Tongue (tissue), 2 donors: ENCODE measurements around the gene KCNIP3. TPM values are rescaled to one million over a fixed set of nuclear protein-coding genes. Genes with fewer than 3 reads are reported as not detected.

Experiments
- DNase-seq: peaks from one replicate; pipeline ENCODE4 v3.0.0-alpha.2; 2015
- total RNA-seq: library from RNA; depleted of rRNA; stranded (reverse); fragments of >200 nt; gene quantifications from one replicate; pipeline ENCODE4 v1.2.3, GENCODE V29; 2014

KCNIP3 gene
- total RNA-seq, 1 donor from 2014 or later: 8.8 TPM

DNA sequence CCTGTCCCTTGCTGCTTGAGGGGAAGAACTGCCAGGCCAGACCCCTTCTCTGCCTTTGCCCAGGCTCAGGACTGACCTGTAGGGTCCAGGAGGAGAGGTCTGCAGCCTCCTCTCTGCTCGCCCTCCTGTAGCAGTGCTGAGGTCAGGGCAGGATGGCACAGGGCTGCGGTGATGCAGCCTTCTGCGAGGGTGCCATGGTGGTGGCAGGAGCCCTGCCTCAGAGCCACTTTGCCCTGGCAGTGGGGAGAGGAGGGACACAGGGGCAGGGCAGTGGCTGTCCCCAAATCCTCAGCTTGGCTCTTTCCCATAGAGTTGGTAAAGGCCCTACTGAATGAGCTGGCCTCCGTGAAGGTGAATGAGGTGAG, 22.0 kb upstream of the KCNIP3 start:
- no peak for DNase-seq

DNA sequence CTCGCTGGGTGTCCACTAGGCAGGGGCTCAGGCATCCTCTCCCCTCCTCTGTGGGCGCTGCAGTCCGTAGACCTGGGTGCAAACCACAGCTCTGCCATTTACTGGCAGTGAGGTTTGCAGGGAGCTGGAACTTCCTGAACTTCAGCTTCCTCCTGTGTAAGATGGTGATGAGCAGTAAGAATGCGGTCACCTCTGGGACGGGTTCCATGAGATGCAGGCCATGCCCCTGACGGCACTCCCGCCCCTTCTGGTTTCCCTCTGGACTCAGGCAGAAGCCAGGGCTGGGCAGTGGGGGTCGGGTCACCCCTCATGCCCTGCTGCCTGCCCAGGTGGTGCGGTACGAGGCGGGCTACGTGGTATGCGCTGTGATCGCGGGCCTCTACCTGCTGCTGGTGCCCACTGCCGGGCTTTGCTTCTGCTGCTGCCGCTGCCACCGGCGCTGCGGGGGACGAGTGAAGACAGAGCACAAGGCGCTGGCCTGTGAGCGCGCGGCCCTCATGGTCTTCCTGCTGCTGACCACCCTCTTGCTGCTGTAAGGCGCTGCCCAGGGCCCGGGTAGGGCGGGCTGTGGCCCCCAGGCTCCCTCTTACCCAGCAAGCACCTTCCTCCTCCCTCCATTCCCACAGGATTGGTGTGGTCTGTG, 21.4 kb upstream of the KCNIP3 start:
- no peak for DNase-seq

DNA sequence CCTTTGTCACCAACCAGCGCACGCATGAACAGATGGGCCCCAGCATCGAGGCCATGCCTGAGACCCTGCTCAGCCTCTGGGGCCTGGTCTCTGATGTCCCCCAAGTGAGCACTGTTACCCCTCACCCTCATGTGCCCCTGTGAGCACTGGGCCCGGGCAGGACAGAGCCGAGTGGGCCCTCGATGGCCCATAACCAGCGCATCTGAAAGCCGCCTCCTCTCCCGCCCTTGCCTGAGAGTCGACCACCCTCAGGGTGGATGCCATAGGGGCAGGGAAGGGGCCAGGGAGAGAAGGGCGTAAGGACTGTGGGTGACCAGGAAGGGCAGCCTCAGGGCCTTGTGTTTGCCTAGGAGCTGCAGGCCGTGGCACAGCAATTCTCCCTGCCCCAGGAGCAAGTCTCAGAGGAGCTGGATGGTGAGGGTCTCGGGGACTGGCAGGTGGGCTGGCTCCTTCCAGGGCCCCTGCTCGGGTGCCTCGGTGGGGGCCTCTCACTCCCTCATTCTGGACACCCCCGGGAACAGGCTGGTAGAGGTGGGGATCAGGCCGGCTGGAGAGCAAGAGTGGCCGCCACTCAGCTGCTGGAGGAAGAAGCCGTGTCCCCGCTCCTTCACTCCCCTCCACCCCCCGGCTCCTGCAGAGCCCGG, 20.8 kb upstream of the KCNIP3 start:
- DNase-seq: no peak

DNA sequence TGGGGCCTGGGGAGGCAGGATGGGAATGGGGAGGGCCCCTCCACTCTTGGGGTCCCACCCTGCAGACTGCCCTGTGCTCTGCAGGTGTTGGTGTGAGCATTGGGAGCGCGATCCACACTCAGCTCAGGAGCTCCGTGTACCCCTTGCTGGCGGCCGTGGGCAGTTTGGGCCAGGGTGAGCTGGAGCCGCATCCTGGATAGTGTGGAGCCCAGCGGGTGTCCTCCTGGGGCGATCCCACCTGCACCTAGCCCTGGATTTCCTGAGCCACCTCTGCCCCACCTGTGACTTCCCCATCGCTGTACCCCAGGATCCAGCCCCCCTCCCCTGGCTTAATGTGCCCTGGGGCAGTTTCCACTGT, 20.3 kb upstream of the KCNIP3 start:
- DNase-seq: no peak

DNA sequence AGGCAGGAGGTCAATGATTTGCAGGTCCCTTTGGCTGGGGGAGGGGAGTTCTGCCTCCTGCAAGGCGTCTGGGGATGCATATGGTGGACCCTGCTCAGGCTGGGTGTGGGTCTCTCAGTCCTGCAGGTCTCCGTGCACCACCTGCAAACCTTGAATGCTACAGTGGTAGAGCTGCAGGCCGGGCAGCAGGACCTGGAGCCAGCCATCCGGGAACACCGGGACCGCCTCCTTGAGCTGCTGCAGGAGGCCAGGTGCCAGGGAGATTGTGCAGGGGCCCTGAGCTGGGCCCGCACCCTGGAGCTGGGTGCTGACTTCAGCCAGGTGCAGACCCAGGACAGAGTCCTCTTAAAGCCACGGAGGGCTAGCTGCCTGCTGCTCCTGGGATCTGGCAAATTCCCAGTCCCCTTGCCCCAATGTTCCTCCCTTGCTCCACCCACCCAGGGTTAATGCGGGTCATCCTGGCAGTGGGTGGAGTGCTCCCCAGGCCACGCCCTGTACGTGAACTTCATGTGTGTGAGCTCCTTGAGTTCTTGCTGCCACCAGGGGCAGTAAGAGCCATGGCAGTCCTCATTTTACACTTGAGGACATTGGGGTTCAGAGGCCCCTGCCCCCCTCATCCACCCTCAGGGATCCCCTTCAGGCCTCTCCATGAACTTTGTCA, 19.8 kb upstream of the KCNIP3 start:
- no peak for DNase-seq

DNA sequence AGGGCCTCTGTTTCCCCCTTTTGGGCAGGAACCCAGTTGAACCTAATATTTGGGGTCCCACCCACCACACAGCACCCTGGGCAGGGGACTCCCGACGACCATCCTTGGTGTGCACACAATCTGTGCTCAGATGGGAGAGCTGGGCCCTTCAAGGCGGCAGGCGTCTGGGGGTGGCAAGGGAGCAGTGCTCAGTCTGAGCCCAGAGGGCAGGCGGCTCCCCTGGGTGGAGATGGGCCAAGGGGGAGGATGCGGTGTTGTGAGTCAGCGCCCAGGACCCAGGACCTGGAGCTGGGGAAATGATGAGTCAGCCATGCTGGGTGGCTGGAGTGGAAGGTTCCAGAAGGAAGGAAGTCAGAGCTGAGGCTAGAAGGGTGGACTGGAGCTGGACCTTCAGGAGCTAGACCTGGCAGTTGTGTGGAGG, 19.1 kb upstream of the KCNIP3 start:
- no peak for DNase-seq

DNA sequence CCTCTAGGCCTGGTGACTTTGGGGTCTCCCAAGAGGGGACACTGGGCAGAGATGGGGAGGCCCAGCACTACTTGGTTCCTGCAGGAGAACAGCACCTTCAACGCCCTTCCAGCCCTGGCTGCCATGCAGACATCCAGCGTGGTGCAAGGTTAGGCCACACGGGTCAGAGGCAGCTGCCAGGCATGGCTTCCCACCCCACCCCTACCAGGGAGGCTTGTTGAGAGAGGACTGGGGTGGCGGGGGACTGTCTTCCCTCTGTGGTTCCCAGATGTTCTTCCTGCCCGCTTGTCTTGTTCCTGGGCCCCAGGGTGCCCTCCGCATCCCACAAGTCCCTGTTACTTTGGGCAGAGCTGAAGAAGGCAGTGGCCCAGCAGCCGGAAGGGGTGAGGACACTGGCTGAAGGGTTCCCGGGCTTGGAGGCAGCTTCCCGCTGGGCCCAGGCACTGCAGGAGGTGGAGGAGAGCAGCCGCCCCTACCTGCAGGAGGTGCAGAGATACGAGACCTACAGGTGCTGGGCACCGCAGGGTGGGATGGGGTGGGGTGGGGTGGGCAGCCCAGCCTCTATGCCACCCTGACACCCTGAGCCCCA, 18.4 kb upstream of the KCNIP3 start:
- no peak for DNase-seq

DNA sequence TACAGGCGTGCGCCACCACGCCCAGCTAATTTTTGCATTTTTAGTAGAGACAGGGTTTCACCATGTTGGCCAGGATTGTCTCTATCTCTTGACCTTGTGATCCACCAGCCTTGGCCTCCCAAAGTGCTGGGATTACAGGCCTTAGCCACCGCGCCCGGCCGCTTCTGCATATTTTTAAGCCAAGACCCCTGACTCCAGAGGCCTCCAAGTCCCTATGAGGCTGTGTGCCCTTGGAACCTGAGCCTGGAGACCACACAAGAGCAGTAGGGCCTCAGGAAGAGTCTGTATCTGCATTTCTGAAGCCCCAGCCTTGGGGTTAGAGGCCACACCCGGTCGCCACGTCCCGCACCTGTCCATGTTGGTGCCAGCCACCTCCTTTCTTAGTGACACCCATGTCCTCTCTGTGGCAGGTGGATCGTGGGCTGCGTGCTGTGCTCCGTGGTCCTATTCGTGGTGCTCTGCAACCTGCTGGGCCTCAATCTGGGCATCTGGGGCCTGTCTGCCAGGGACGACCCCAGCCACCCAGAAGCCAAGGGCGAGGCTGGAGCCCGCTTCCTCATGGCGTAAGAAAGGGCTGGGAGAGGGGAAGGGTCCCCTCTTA, 17.6 kb upstream of the KCNIP3 start:
- no peak for DNase-seq

DNA sequence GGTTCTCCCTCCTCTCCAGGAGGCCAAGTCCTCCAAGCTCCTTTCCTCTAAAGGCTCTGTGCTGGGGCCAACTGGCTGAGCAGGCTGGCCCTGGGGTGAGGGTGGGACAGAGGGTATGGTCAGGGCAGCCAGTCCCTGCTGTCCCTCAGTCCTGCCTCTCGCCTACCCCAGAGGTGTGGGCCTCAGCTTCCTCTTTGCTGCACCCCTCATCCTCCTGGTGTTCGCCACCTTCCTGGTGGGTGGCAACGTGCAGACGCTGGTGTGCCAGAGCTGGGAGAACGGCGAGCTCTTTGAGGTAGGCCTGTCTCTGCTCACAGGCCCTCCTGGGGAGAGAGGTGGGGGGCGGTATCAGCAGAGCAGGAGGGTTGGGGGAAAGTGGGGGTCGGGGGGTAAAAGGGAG, 16.1 kb upstream of the KCNIP3 start:
- DNase-seq: no peak

DNA sequence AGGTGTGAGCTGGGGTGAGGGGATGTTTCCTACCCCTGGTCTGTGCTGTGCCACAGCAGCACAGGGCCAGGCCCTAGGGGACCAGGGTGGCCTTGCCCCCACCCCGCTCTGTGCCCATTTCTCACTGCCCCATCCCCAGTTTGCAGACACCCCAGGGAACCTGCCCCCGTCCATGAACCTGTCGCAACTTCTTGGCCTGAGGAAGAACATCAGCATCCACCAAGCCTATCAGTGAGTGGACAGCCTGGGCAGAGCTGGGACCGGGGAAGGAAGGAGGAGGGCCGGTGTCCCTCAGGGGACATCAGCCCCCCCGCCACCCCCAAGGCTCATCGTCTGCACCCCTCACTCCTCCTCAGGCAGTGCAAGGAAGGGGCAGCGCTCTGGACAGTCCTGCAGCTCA, 15.4 kb upstream of the KCNIP3 start:
- no peak for DNase-seq

DNA sequence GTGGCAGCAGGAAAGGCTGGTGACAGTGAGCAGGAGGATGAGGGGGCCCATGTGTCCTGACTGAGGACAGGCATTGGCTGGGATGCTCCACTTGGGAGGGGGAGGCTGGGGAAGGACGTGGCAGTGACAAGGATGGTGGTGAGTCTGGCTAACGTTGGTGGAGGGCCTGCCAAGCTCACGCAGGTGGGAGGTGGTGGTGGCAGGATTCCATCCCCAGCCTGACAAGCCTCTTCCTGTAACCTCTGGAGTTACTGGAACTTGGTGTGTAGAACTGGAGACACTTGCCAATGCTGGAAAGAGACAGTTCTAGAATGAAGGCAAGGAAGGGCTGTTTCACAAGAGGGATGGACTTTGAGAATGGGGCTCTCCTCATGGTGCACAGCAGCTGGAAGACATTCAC, 14.7 kb upstream of the KCNIP3 start:
- no peak for DNase-seq

DNA sequence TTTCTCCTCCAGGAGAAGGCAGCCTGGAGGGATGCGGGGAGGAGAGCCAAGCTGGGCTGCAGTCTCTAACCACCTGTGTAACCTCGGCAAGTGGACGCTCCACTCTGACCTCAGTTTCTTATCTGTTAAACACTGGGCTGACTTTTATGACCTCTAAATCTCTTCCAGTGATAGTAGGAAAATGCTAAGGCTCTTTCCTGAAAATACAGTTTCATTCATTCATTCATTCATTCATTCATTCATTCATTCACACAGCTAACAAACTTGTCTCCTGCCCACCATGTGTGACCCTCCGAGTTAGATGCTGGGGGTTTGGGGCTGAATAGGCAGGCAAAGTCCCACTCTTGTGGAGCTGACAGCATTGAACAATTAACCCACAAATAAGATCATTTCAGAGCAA, 13.6 kb upstream of the KCNIP3 start:
- no peak for DNase-seq

DNA sequence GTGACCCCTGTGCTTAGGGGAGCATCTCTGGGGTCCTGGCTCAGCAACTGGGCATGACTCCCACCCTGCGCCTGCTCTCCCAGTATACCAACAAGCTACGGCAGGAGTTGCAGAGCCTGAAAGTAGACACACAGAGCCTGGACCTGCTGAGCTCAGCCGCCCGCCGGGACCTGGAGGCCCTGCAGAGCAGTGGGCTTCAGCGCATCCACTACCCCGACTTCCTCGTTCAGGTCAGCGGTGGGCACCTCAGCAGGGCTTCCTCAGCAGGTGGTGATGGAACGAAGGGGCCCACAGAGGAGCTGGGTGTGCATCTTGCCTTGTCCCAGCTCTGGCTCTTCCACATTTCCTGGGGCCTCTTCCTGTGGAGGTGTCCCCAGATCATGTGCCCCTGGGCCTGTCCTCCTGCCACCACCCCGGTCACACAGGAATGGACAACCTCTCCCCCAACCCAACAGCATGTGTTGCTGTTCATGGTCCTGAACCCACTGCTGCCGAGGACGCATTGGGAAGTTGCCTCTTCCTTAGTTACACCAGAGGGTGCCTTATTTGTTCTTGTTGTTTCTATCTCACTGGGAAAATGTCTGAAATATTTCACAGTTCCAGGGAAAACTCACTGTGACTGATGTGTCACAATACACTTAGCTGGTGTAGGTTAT, 12.1 kb upstream of the KCNIP3 start:
- DNase-seq: no peak

DNA sequence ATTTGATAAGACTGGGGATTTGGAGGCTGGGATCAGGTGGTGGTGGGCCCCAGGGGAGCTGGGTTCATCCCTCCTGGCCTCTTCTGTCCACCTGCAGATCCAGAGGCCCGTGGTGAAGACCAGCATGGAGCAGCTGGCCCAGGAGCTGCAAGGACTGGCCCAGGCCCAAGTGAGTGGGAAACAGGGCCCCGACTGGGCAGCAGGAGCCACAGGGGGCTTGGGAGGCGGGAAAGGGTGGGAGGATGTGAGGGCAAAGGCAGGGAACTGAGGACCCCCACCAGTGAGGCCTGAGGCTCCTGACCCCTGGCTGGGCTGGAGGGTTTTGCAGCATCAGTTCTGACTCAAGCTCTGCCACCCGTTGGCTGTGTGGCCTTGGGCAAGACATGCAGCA, 11.6 kb upstream of the KCNIP3 start:
- no peak for DNase-seq

DNA sequence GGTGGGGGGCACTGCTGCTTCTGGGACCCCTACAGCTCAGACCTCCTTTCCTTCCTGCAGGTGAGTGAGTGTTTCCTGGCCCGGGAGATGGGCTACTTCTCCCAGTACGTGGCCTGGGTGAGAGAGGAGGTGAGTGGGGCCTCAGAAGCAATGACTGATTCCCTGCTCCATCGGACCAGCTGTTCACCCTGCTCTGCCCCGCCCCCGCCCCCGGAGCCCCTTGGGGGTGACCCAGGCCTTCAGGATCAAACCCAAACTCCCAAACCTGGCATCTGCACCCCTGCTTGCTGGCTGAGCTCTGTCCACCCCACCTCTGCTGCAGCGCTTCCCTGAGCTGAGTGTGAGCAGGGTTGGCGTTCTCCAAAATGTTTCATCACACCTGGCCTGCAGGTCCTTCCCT, 9.8 kb upstream of the KCNIP3 start:
- no peak for DNase-seq

DNA sequence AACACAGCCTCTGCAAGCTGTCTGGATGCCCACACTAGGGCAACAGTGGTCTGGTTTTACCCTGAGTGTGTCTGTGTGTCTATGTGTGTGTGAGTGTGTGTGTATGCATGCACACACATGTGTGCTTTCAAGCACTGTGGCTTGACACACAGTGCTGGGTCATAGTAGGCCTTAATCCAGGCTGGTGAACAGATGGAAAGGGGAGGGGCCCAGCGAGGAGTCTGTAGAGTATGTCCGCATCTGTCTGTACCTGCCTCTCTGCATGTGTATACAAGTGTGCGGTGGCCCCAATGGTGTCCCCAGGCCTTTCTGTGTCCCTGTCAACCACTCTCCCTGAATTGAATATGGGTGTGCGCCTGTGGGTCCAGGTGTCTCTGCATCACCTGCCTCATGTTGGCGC, 9.3 kb upstream of the KCNIP3 start:
- peak; percentile 20 for DNase-seq

DNA sequence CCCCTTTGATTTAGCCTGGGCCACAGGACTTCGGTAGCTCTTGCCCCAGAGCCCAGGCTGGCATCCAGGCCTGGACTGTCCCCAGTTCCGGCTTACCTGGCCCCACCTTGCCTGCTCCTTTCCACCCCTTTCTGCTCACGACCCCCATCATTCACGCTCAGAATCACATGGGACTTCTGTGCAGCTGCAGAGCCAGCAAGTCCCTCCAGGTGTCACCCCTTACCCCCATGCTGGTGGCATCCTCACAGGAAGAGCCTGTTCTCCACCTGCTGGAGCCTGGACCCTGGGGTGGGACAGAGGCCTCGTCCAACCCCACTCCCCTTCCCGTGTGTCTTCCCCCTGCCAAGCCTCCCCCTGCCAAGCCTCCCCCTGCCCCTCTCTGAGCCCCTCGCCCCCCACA, 7.9 kb upstream of the KCNIP3 start:
- no peak for DNase-seq

DNA sequence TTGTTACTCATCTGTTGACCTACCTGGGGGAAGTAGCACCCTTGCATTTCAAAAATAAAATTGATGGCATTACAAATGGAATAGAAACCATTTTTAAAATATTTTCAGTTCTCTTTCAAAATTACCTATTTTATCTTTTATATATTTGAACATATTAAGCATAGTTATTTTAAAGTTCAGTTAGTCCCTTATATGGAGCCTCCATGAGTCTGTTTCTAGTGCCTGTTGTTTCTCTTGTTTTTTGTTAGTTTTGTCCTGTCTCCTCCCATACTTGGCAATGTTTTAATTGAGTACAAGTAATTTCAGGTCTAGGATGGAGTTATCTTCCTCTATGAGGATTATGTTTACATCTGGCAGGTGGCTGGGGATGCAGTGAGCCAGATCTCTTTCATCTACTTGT, 5.9 kb upstream of the KCNIP3 start:
- DNase-seq: no peak

DNA sequence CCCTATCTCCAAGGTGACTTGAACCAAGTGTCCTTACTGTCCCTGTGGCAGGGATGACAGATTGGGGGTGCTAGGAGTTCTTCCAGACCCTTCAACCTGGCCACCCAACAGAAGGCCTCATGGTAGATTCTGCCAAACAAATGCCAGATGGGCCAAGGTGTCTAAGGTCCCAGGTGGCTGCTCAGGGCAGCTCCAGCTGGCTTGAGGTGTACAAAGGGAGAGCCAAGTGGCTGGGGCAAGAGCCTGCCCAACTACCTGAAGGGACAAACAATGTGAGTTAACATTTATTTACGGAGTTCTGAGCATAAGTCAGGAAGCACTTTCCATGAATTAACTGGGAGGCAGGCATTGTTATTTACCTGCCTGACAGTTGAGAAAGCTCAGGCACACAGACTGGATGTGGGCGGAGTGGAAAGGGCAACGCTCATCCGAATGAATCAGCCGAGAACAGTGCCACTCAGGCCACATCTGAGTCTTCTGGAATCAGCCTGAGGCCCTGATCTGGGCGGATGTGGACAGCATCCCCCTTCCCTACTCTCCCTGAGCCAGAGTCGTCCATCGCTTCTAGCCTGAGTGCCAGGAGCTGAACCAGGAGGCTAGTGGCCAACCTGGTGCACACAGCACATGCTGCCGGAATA, 4.4 kb upstream of the KCNIP3 start:
- DNase-seq: no peak

DNA sequence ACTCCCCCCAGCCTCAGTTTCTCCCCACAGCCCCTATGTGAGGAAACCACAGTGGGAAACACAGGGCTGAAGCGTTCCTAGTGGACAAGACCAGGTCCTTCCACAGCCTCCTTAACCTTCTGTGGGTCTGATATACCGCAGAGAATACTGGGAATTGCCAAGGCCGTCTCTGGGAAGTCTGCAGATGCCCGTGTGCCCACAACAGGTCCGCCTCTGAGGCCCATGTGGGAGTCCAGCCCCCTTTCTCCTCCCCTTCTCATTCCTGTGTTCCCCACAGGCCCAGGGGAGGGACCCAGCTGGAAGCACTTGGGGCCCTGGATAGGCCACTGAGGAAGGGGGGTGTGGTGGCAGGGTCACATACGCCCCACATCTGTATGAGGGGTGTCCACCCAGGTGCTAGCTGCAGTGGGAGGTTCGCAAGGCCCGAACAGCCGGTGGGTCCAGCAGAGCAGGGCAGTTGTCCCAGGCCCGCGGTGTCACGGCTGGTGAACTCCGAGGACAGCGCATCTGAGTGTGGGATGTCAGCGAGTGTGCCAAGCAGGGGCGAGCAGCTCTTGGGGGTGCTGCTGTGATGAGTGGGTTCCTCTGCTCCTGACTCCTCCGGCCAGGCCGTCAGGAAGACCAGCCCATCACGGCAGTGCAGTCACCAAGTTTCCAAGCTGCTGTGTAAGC, 2.4 kb upstream of the KCNIP3 start:
- no peak for DNase-seq

DNA sequence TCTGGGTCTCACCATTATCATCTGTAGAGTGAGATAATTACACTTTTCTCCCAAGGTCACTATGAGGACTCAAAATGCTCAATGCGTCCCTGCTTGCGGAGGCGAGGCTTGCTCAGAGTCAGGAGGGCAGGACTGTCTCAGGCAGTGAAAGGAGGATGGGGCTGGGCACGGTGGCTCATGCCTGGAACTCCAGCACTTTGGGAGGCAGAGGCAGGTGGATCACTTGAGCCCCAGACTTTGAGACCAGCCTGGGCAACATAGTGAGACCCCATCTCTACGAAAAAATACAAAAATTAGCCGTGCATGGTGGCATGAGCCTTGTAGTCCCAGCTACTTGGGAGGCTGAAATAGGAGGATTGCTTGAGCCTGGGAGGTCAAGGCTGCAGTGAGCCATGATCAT, 1.8 kb upstream of the KCNIP3 start:
- DNase-seq: no peak

DNA sequence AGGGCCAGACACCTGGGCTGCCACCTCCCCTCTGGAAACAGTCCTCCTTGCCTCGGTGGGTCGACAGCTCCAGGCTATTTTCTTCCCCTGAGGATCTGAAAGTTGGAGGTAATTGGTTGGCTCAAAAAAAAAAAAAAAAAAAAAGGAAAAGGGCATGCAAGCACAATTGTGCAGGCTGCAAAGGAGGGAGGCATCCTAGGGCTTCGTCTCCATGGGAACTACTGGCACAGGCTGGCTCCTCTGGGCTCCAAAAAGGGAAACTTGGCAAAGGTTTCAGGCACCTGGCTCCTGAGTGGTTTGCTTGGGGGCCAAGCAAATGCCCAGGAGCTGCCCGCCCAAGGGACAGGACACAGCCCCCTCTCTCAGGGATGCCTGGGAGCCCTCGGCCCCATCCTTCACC, 1.1 kb upstream of the KCNIP3 start:
- DNase-seq: peak; percentile 61
